Measurements from ENCODE around the gene DXO.

The DXO gene

DNA sequence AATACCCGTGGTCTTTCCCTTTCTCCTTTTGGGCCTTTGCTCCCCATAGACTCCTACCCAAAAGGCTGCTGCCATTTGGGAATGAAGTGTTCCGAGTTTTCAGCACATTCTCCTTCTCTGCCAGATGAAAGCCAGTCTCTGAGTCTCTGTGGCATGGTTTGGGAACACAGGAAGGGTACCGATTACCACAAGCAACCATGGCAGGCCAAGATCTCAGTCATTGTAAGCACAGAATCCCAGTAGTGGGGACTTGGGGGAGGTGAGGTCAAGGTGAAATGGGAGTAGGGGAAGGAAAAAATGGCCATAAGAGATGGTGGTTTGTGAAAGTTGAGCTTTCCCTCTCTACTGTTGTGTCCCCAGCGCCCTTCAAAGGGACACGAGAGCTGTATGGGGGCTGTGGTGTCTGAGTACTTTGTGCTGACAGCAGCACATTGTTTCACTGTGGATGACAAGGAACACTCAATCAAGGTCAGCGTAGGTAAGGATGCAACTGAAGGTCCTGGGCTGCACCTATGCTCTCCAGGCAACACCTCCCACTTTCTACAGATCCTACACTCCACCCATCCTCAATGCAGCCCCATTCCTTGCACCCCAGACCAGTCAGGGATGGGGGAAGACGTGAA is 21.9 kb downstream of the DXO start:
- H3K4me1 ChIP-seq (ENCODE audit: insufficient read depth, low read length), result no peaks in the 10 kb centered on the region
- no peaks in the 10 kb centered on the region for H3K9me3 ChIP-seq (ENCODE audit: insufficient read depth, low read length, severe bottlenecking)
- peaks cover 36% of the 10 kb centered on the region for H3K36me3 ChIP-seq (ENCODE audit: insufficient read depth, low read length)
- no peak overlapping the region for H3K4me3 ChIP-seq (ENCODE audit: low read depth in 1 of 2, low read length in 2 of 2)
- no peak overlapping the region for H2AFZ ChIP-seq (ENCODE audit: low read depth, low read length)
- TF ChIP-seq EZH2 (IDR thresholded peaks at IDR 0.05; ENCODE audit: borderline replicate concordance, low read depth, low read length, severe bottlenecking), result no peak
- TF ChIP-seq, protein P1, sequence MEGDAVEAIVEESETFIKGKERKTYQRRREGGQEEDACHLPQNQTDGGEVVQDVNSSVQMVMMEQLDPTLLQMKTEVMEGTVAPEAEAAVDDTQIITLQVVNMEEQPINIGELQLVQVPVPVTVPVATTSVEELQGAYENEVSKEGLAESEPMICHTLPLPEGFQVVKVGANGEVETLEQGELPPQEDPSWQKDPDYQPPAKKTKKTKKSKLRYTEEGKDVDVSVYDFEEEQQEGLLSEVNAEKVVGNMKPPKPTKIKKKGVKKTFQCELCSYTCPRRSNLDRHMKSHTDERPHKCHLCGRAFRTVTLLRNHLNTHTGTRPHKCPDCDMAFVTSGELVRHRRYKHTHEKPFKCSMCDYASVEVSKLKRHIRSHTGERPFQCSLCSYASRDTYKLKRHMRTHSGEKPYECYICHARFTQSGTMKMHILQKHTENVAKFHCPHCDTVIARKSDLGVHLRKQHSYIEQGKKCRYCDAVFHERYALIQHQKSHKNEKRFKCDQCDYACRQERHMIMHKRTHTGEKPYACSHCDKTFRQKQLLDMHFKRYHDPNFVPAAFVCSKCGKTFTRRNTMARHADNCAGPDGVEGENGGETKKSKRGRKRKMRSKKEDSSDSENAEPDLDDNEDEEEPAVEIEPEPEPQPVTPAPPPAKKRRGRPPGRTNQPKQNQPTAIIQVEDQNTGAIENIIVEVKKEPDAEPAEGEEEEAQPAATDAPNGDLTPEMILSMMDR (IDR thresholded peaks at IDR 0.05; ENCODE audit: borderline replicate concordance, extremely low read depth, low read length, poor library complexity, severe bottlenecking), result no peak
- DNase-seq (no peak), ATAC-seq (ENCODE audit: insufficient read depth, low read depth) (no peak)
- no peak overlapping the region for H3K4me2 ChIP-seq (ENCODE audit: insufficient read depth, low read length)
- H3K79me2 ChIP-seq (ENCODE audit: insufficient read depth, low read length), result no peaks in the 10 kb centered on the region
- no peaks in the 10 kb centered on the region for H3K27me3 ChIP-seq (ENCODE audit: insufficient read depth, low read length, poor library complexity)
- no peaks in the 10 kb centered on the region; the same call in 1 of the 2 replicates for H4K20me1 ChIP-seq (ENCODE audit: insufficient read depth, low read length)
- no peak overlapping the region for H3K27ac ChIP-seq (ENCODE audit: low read length)
- H3K9ac ChIP-seq (ENCODE audit: low read depth, low read length), result no peak overlapping the region

DNA sequence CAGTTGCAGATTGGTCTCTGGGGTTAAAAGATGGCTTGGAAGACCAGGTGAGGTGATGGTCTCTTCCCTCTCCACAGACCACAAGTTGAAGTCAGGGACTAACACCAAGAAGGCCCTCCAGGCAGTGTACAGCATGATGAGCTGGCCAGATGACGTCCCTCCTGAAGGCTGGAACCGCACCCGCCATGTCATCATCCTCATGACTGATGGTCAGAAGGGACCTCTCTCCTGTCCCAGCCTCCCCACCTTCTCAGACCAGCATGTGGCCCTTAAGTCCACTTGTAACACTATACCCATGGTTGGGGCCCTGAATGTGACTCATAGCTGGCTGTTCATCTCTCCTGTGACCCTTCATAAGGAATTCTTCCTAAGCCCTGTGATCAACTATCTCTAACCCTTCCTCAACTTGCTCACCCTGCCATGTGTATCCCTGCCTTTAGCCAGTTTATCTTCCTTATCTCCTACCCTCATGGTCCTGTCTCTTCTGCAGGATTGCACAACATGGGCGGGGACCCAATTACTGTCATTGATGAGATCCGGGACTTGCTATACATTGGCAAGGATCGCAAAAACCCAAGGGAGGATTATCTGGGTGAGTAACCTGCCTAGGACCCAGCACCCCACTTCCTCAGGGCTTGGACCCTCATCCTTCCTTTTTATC is 23.1 kb downstream of the DXO start:
- no peak overlapping the region for H3K27ac ChIP-seq (ENCODE audit: low read length)
- peaks cover 2% of the 10 kb centered on the region for H3K27me3 ChIP-seq (ENCODE audit: insufficient read depth, low read length, poor library complexity)
- H4K20me1 ChIP-seq (ENCODE audit: insufficient read depth, low read length), result no peaks in the 10 kb centered on the region; the same call in 1 of the 2 replicates
- DNase-seq, result no peak
- H3K4me2 ChIP-seq (ENCODE audit: insufficient read depth, low read length), result no peak overlapping the region
- no peak overlapping the region for H3K9ac ChIP-seq (ENCODE audit: low read depth, low read length)
- no peaks in the 10 kb centered on the region for H3K9me3 ChIP-seq (ENCODE audit: insufficient read depth, low read length, severe bottlenecking)
- no peaks in the 10 kb centered on the region for H3K4me1 ChIP-seq (ENCODE audit: insufficient read depth, low read length)
- H3K36me3 ChIP-seq (ENCODE audit: insufficient read depth, low read length), result peaks cover 25% of the 10 kb centered on the region
- H3K79me2 ChIP-seq (ENCODE audit: insufficient read depth, low read length), result no peaks in the 10 kb centered on the region
- TF ChIP-seq, protein P1 (IDR thresholded peaks at IDR 0.05; ENCODE audit: borderline replicate concordance, extremely low read depth, low read length, poor library complexity, severe bottlenecking), result no peak
- TF ChIP-seq EZH2 (IDR thresholded peaks at IDR 0.05; ENCODE audit: borderline replicate concordance, low read depth, low read length, severe bottlenecking), result no peak
- H3K4me3 ChIP-seq (ENCODE audit: low read depth in 1 of 2, low read length in 2 of 2), result no peak overlapping the region
- 0 out of 3 replicates have a peak, but pooled peaks have one; percentile 7 for ATAC-seq (ENCODE audit: insufficient read depth, low read depth)
- no peak overlapping the region for H2AFZ ChIP-seq (ENCODE audit: low read depth, low read length)

DNA sequence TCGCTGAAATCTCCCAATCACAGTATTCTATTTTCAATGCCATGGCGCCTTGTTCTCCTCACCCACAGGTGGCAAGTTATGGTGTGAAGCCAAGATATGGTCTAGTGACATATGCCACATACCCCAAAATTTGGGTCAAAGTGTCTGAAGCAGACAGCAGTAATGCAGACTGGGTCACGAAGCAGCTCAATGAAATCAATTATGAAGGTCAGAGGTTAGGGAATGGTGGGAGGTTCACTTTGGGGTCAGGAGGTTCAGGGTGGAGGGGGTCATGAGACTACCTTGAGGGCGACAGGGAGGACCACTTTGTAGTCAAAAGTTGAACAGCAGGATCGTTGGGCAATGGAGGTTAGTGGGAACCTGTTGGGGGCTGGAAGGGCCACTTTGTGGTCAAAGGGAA is 23.6 kb downstream of the DXO start:
- no peak overlapping the region for H2AFZ ChIP-seq (ENCODE audit: low read depth, low read length)
- no peak for ATAC-seq (ENCODE audit: insufficient read depth, low read depth)
- DNase-seq, result no peak
- H3K4me1 ChIP-seq (ENCODE audit: insufficient read depth, low read length), result no peaks in the 10 kb centered on the region
- H3K4me2 ChIP-seq (ENCODE audit: insufficient read depth, low read length), result no peak overlapping the region
- no peaks in the 10 kb centered on the region for H3K79me2 ChIP-seq (ENCODE audit: insufficient read depth, low read length)
- peaks cover 4% of the 10 kb centered on the region for H3K27me3 ChIP-seq (ENCODE audit: insufficient read depth, low read length, poor library complexity)
- no peaks in the 10 kb centered on the region; the same call in 1 of the 2 replicates for H4K20me1 ChIP-seq (ENCODE audit: insufficient read depth, low read length)
- peaks cover 19% of the 10 kb centered on the region for H3K36me3 ChIP-seq (ENCODE audit: insufficient read depth, low read length)
- no peak overlapping the region for H3K27ac ChIP-seq (ENCODE audit: low read length)
- H3K9me3 ChIP-seq (ENCODE audit: insufficient read depth, low read length, severe bottlenecking), result no peaks in the 10 kb centered on the region
- TF ChIP-seq, protein P1 (IDR thresholded peaks at IDR 0.05; ENCODE audit: borderline replicate concordance, extremely low read depth, low read length, poor library complexity, severe bottlenecking), result no peak
- TF ChIP-seq EZH2 (IDR thresholded peaks at IDR 0.05; ENCODE audit: borderline replicate concordance, low read depth, low read length, severe bottlenecking), result no peak
- no peak overlapping the region for H3K9ac ChIP-seq (ENCODE audit: low read depth, low read length)
- no peak overlapping the region for H3K4me3 ChIP-seq (ENCODE audit: low read depth in 1 of 2, low read length in 2 of 2)
